GM19043 (cell line): ENCODE data around the gene ANKRD63.

Source experiments
- ATAC-seq: cut with Tn5 transposase; IDR thresholded peaks from one replicate; pipeline ENCODE4 v1.9.1; 2021; ENCODE audit warnings: low read depth; ENCODE audit not compliant: unreplicated experiment

The ANKRD63 gene

GRCh38 chr15:40264321-40265153 lies 18.3 kb downstream of the ANKRD63 start:
- no peak for ATAC-seq

GRCh38 chr15:40263024-40263754 lies 19.7 kb downstream of the ANKRD63 start:
- no peak for ATAC-seq

GRCh38 chr15:40259021-40259420 lies 23.8 kb downstream of the ANKRD63 start:
- ATAC-seq = no peak

- ATAC-seq = no peak
Observed at GRCh38 chr15:40258544-40258943, 24.3 kb downstream of the ANKRD63 start.

GRCh38 chr15:40257656-40258450 lies 25.0 kb downstream of the ANKRD63 start:
- ATAC-seq = no peak

DNA sequence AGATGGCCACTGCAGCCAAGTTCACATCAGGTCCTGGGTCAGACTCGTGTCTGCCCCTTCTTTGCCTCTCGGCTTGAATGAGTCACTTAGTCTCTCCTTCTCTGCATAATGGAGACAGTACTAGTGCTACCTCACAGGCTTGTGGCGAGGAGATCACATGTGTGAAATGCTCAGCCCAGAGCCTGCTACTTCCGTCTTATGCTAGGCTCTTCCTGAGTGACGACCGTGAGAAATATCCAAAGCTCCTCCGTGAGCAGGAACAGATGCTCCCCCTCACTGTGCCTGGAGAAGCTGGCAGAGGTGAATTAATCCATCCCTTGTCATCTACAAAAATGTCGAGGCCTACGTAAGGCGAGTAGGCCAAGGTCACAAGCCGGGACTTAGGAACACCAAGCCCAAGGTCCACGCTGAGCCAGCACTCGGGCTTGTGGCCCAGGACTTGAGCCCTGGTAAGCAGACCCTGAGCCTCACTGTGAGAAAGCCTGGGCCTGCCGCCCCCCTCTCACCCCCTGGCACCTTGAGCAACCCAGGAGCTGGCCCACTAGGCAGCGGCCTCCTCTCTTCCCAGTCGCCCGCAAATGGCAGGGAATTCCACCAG lies 26.1 kb downstream of the ANKRD63 start:
- ATAC-seq = no peak

DNA sequence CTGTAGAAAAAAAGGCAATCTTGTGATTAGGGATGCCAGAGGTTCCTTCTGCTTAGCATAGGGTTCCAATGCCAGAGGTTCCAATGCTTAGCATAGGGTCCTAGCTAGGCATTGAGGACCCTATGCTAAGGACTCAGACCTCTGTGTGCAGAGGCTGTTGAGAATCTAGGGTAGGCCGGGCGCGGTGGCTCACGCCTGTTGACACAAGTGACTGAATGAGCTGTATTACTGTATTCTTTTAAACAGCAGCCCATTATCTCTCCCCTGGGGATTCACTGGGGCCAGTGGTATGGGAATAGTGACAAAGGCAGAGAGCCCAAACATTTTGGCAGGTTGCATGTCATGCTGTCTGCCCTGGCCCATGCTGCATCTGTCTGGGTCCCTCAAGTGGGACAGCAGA lies 27.8 kb downstream of the ANKRD63 start:
- ATAC-seq = no peak

DNA sequence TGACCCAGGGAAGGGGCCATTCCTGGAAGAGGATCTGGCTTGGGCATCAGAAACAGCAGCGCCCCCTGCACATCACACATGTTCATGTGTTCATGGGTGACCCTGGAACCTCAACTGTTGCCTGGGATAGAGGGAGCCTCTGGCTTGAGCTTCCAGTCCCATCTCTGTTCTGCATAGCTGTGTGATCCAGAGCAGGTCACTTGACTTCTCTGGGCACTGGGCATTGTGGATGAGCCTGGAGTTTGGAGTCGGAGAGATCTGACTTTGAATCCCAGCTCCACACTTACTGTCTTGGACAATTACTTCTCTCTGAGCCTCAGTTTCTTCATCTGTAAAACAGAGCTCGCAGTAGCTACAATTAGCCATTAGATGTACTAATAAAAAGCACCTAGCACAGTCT lies 28.4 kb downstream of the ANKRD63 start:
- ATAC-seq = no peak

GRCh38 chr15:40253167-40253790 lies 29.6 kb downstream of the ANKRD63 start:
- ATAC-seq = no peak

DNA sequence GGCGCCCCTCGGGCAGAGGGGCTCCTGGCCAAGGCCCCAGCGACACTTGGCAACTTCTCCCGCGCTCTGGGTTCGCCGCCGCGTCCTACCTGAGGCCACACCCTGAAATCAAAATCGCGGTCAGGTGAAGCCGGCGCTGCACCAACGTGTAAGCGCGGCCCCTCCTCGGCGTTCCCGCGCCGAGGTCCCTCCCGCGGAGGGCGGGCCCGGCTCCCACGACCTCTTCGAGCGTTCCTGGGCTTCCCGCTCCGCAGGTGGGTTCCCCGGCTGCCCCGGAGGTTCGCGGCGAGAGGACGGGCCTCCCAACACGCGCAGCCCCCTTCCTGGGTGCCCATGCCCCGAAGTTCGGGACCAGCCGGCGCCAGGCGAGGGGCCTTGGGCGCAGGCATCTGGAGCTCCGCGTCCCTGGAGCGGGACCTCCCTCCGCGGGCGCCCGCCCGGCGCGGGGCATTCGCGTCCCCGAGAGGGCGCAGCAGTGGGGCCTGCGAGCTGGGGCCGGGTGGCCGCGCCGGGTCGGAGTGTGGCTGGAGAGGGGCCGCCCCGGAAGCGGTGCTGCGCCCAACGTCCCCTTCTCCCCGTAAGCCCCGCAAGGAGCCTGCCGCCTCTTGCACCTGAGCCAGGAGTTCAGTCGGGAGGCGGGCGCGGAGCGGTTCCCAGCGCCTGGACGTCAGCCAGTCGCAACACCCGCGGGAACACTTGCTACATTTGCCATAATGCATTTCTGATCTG lies 30.3 kb downstream of the ANKRD63 start:
- ATAC-seq = no peak

DNA sequence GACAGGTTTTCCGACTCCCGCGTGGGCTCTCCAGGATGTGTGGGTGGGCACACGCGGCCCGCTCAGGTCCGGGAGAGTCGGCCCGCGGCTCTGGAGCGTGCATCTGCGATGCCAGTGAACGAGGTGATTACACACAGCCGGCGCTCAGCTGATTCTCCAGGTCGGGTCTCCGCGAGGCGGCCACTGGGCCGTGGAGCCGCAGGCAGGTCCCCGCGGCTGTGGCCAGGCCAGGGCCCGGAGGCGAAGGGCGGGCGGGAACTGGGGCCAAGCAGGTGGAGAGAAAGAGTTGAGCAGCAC lies 30.8 kb downstream of the ANKRD63 start:
- ATAC-seq = no peak

GRCh38 chr15:40251486-40252140 lies 31.3 kb downstream of the ANKRD63 start:
- no peak for ATAC-seq

DNA sequence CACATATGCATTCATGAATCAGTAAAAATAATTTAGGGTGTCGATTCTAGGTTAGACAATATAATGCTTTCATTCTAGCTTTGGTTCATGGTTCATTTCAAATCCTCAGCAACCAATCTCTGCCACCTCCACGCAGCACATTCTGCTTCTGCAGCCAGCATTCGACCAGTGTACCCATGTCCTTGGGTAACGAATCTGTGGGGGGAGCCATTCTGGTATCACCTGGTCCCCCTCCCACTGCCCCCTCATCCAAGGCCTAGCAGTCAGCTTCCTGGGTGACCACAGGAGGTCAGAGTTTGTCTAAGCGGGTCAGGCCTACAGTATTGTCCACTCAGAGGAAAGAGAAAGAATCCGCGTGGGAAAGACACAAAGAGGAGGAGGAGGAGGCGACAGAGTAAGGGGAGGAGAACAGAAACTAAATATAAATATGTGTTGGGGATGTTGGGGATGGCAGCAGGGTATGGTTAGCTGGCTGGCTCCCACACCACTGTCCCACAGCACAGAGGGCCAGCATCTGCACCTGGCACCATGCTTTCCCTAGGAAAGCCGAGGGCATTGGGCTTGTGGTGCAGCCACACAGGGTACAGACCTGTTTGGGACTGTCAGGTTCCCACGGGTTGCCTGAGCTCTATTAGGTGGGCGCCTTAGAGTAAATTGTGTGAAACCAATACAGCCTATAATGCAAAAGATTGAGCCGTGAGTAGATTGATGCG lies 31.9 kb downstream of the ANKRD63 start:
- ATAC-seq = no peak

DNA sequence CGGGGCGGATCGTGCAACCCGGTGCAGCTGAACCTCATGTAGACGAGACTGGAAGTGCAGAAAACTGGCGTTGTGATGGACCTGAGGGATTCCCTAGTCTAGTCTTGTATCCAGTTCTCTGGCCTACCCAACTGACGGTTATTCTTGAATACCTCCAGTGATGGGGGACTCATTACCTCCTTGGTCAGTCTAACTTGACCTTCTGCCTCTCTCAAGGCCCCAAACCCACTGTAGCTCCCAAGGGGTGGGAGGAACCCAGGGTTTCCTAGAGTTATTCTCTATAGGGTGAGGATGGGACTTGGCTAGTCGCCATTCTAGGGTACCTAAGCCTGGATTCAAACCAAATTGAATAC lies 32.6 kb downstream of the ANKRD63 start:
- no peak for ATAC-seq

GRCh38 chr15:40249477-40250303 lies 33.2 kb downstream of the ANKRD63 start:
- no peak for ATAC-seq

GRCh38 chr15:40248006-40248783 lies 34.7 kb downstream of the ANKRD63 start:
- ATAC-seq = no peak

DNA sequence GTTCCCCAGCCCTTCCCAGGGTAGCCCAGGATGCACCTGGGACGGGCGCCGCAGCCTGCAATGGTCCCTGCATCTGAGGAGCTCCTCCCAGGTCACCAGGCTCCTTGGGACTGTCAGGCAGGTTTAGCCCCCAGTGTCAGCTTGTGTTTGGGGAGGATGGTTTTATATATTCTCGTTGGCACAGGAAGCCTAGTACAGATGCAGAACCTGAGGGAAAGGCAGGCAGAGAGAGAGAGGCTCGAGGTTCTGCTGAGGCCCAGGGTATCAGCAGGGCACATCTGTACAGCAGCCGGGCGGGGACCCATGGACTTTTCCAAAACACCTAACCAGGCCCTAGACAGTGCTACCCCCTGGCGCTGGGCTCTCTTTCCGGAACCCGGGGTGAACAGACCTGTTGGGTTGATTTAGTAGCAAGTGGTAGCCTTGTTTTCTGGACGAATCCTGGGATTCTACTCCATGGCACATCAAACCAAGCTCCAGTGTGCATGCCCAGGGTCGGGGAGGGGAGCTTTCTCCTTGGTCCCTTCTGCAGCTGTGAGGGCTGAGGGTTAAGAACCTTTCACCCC lies 35.4 kb downstream of the ANKRD63 start:
- ATAC-seq = no peak
